ENCODE measurements around the gene CCDC167.

DNA sequence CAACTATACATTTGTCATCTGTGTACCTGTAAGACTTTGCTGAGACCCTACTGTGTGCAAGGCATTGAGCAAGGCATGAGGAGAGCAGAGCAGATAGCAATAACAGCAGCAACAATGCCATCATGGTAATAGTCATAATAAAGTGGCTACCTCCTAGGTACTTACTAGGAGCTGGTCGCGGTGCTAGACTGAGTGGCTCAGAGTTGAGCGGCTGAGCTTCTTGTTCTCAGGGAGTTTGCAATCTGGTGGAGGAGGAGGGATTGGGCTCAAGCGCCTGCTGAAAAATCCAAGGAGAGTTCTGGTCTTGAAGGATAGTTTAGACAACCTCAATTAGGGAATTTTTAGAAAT is 25.3 kb upstream of the CCDC167 start:
- TF ChIP-seq, protein P1, sequence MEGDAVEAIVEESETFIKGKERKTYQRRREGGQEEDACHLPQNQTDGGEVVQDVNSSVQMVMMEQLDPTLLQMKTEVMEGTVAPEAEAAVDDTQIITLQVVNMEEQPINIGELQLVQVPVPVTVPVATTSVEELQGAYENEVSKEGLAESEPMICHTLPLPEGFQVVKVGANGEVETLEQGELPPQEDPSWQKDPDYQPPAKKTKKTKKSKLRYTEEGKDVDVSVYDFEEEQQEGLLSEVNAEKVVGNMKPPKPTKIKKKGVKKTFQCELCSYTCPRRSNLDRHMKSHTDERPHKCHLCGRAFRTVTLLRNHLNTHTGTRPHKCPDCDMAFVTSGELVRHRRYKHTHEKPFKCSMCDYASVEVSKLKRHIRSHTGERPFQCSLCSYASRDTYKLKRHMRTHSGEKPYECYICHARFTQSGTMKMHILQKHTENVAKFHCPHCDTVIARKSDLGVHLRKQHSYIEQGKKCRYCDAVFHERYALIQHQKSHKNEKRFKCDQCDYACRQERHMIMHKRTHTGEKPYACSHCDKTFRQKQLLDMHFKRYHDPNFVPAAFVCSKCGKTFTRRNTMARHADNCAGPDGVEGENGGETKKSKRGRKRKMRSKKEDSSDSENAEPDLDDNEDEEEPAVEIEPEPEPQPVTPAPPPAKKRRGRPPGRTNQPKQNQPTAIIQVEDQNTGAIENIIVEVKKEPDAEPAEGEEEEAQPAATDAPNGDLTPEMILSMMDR (IDR thresholded peaks at IDR 0.05): no peak
- no peak for TF ChIP-seq POLR2A (IDR thresholded peaks at IDR 0.05)
